Superior temporal gyrus (tissue), 1 donor: ENCODE results near the gene FUT1.
"Not testable (repeated sequence)": the region's sequence is repeated elsewhere in the genome, so short reads cannot be mapped to it uniquely, and the experiment has no call there.

Experiments
- DNase-seq: peaks from one replicate; pipeline ENCODE4 v3.0.0-alpha.2; 2016; ENCODE audit errors: extremely low spot score

FUT1 gene

DNA sequence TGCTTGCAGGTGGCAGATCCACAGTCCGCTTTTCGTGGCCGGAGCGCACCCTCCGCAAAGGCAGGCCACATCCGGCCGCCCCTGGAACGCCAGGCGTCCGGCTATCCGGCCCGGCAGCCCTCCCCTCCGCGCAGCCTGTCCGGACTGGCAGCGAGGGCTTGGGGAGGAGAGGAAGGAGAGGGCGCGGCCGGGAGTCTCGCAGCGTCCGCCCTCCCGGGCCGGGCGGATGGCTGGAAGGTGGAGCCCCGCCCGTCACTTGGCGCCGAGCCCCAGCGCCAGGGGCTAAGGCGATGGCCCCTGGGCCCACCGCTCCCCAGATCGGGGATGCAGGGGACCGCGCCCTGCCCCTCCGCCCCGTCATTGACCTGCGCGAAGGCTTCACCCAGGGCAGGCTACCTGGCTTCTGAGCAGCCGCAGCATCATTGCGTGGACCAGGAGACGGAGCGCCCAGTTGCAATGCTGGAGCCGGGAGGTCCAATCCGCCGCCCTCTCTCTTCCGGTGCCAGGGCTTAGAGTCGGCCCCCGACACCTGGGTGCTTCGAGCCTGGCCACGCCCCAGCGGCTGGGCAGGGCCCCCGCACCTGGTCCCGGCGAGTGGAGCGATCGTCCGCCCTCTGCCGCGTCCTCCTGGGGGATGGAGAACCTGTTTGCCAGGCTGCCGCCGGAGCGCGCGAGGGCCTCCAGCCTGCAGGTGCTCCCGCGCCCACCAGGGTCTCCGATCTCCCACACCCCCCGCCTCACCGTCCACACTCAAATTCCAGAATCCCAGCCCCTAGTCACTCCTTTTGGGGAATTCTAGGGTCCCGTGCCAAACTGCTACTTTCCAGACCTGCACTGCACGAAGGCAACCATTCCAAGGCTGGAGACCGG is at the start of gene FUT1:
Gene FUT1 (minus strand): TSS at position 146 of the 870 bp plus-strand sequence. CDS start 1,360 bp downstream, outside the sequence.
- DNase-seq = no peak

- no peak for DNase-seq
Measured at GRCh38 chr19:48799358-48800300, 47.2 kb upstream of the FUT1 start.

GRCh38 chr19:48798937-48799336 is 46.5 kb upstream of the FUT1 start:
- DNase-seq = no peak

DNA sequence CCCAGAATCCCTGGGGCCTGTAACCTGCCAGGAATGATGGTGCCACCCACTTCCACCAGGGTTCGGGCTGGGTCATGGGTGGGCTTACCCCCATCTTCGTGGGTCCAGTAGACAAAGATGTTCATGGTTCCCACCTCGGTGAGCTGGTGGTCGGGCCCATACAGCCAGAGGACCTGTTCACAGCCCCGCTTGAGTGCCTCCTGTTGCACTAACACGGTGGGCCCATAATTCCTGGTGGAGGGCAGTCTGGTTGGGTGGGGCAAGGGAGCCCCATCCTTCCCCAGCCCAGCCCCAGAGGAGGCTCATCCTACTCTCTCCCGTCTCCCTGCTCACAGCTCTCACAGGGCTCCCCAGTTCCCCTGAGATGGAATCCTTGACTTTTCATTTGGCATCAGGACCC is 44.7 kb upstream of the FUT1 start:
- DNase-seq = no peak

GRCh38 chr19:48796298-48797083 is 44.0 kb upstream of the FUT1 start:
- no peak for DNase-seq

- no peak for DNase-seq
Measured at GRCh38 chr19:48795685-48796070, 43.2 kb upstream of the FUT1 start.

GRCh38 chr19:48795055-48795684 is 42.7 kb upstream of the FUT1 start:
- DNase-seq = peak; percentile 98

- DNase-seq = no peak
Measured at GRCh38 chr19:48794291-48794690, 41.9 kb upstream of the FUT1 start.

GRCh38 chr19:48793271-48793670 is 40.8 kb upstream of the FUT1 start:
- no peak for DNase-seq

DNA sequence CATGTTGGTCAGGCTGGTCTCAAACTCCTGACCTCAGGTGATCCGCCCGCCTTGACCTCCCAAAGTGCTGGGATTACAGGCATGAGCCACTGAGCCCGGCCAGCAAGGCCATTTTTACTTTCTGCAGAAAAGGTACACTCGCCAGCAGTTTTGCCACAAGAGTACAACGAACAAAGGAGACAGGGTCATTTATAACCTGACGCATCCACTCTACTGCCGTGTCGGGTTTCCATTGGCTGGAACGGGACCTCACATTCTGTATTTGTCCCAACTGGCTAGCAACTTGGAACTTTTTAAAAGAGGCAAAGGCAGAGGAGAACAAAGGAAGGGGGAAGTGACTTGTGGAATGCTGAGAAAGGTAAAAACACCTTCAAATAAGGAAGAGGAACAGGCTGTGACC is 34.9 kb upstream of the FUT1 start:
- DNase-seq = not testable (repeated sequence)

GRCh38 chr19:48786422-48786821 is 34.0 kb upstream of the FUT1 start:
- DNase-seq = not testable (repeated sequence)

GRCh38 chr19:48784527-48784926 is 32.1 kb upstream of the FUT1 start:
- no peak for DNase-seq

DNA sequence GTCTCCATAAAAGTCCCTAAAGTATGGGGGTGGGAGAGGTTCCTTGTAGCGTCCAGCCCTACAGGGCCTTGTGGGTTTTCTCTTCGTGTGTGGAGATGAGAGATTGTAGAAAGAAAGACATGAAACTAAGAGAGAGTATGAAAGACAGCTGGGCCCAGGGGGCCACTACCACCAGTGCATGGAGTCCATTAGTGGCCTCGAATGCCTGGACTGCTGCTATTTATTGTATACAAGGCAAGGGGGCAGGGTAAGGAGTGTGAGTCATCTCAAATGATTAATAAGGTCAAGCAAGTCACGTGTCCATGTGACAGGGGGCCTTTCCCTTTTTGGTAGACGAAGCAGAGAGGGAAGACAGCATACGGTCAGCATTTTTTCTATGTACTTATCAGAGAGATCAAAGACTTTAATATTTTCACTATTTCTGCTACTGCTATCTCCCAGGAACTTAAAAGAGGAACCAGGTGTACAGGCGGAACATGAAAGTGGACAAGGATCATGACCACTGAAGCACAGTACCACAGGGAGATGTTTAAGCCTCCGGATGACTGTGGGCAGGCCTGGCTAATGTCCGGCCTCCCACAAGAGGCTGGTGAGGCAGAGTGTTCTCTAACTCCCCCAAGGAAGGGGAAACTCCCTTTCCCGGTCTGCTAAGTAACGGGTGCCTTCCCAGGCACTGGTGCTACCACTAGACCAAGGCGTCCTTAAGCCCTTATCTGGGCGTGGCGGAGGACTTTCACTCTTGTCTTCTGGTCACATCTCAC is 28.4 kb upstream of the FUT1 start:
- no peak for DNase-seq

DNA sequence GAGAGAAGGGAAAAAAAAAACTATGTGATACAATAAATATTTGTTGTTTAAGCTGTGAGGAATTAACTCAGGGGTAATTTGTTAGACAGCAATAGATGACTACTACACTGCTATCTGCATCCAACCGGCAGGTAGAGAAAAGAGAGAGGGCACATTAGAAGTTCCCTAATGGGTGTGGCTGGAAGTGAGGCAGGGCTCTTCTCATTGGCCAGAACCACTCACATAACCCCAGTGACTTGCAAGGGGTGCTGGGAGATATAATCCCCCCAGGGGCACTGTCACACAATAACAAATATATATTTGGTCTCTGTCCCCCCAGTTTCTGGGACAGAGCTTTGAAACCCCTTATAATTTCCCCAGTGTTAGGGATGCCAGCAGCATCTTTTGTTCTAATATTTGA is 27.2 kb upstream of the FUT1 start:
- DNase-seq = no peak

DNA sequence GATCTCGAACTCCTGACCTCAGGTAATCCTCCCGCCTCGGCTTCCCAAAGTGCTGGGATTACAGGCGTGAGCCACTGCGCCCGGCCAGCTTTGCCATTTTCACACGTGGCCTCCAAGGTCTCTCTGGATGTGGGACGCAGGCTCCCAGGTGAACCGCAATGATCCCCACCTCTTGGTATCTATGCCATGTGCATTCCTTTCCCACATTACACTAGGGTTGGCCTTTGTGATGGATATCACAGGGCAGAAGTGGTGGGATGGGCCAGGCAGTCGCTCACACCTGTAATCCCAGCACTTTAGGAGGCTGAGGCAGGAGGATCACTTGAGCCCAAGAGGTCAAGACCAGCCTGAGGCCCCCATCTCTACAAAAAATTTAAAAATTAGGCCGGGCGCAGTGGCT is 25.3 kb upstream of the FUT1 start:
- no peak for DNase-seq

- no peak for DNase-seq
Measured at GRCh38 chr19:48777139-48777538, 24.7 kb upstream of the FUT1 start.

GRCh38 chr19:48772503-48772953 is 20.1 kb upstream of the FUT1 start:
- DNase-seq = no peak

GRCh38 chr19:48770734-48771472 is 18.5 kb upstream of the FUT1 start:
- no peak for DNase-seq

DNA sequence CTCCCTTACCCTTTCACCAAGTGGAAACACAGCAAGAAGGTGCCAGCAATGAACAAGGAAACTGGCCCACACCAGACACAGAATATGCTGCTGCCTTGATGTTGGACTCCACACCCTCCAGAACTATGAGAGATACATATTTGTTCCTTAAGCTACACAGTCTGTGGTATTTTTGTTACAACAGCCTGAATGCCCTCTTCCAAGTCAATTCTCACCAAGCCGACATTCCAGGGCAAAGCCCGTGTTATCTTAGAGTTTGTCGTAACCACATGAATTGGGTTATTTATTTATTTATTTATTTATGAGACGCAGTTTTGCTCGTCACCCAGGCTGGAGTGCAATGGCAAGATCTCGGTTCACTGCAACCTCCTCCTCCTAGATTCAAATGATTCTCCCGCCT is 17.8 kb upstream of the FUT1 start:
- no peak for DNase-seq
